Right ventricle myocardium inferior (tissue), 1 donor: ENCODE measurements around the gene C10orf71. TPM values are rescaled to one million over a fixed set of nuclear protein-coding genes. Genes with fewer than 3 reads are reported as not detected.

Experiments used
- ATAC-seq: fragments of 200-7000 bp; cut with Tn5 transposase; one replicate; pipeline ENCODE4 v1.9.1; 2020; ENCODE audit warnings: mild to moderate bottlenecking, moderate library complexity
- DNase-seq: peaks from one replicate; pipeline ENCODE4 v3.0.0; 2021; ENCODE audit errors: missing footprints
- intact Hi-C: fragments of 100-400 bp; cut with DNase I; formaldehyde crosslinking; loops from one replicate; pipeline ENCODE4 v1.11.0; 2022
- total RNA-seq: library from RNA; stranded (reverse); fragmentation: NEBNext Ultra II Directional; extraction: Animal tissue kit (Norgen Biotek cat#: 25700); gene quantifications from one replicate; pipeline ENCODE4 v1.2.1, GENCODE V29; 2021
- donor health status: DM: no; HTN: yes; CAD: no; lungs with severe emphysema.

The C10orf71 gene
- total RNA-seq, 1 donor from 2014 or later, result 108 TPM

GRCh38 chr10:49347342-49347741 is 48.4 kb downstream of the C10orf71 start:
- DNase-seq (no peak), ATAC-seq (no peak)
- intact Hi-C loops, result no loop called here

GRCh38 chr10:49347827-49348226 is 48.9 kb downstream of the C10orf71 start:
- intact Hi-C loops, result no loop called here
- ATAC-seq (no peak), DNase-seq (no peak)

- no peak for ATAC-seq
- DNase-seq, result no peak
- intact Hi-C loops, result no loop called here
Observed at GRCh38 chr10:49348593-49348992, 49.6 kb downstream of the C10orf71 start.

GRCh38 chr10:49349390-49349789 is 50.4 kb downstream of the C10orf71 start:
- no peak for ATAC-seq
- intact Hi-C loops, result no loop called here
- DNase-seq, result no peak

GRCh38 chr10:49350138-49350537 is 51.2 kb downstream of the C10orf71 start:
- no peak for DNase-seq
- intact Hi-C loops, result no loop called here
- no peak for ATAC-seq

GRCh38 chr10:49350846-49351532 is 52.0 kb downstream of the C10orf71 start:
- ATAC-seq, result no peak
- no peak for DNase-seq

GRCh38 chr10:49351669-49352068 is 52.7 kb downstream of the C10orf71 start:
- no peak for ATAC-seq
- intact Hi-C loops, result no loop called here

More at GRCh38 chr10:49350846-49351532, 52.0 kb downstream of the C10orf71 start:
- intact Hi-C loops, result no loop called here

GRCh38 chr10:49352323-49352722 is 53.4 kb downstream of the C10orf71 start:
- ATAC-seq (no peak), DNase-seq (no peak)

More at GRCh38 chr10:49351669-49352068, 52.7 kb downstream of the C10orf71 start:
- DNase-seq, result no peak

GRCh38 chr10:49353026-49353894 is 54.3 kb downstream of the C10orf71 start:
- ATAC-seq (no peak), DNase-seq (no peak)
- intact Hi-C loops, result no loop called here

More at GRCh38 chr10:49352323-49352722, 53.4 kb downstream of the C10orf71 start:
- intact Hi-C loops, result no loop called here

- intact Hi-C loops, result no loop called here
- ATAC-seq (no peak), DNase-seq (no peak)
Observed at GRCh38 chr10:49353895-49354566, 55.1 kb downstream of the C10orf71 start.

GRCh38 chr10:49354593-49354992 is 55.6 kb downstream of the C10orf71 start:
- intact Hi-C loops, result no loop called here
- DNase-seq (no peak), ATAC-seq (no peak)

GRCh38 chr10:49355221-49355620 is 56.3 kb downstream of the C10orf71 start:
- DNase-seq (no peak), ATAC-seq (no peak)
- intact Hi-C loops, result no loop called here

- intact Hi-C loops, result no loop called here
- DNase-seq (no peak), ATAC-seq (no peak)
Observed at GRCh38 chr10:49356181-49356580, 57.2 kb downstream of the C10orf71 start.

- DNase-seq (no peak), ATAC-seq (no peak)
- intact Hi-C loops, result no loop called here
Observed at GRCh38 chr10:49356944-49357343, 58.0 kb downstream of the C10orf71 start.

- DNase-seq (no peak), ATAC-seq (no peak)
- intact Hi-C loops, result no loop called here
Observed at GRCh38 chr10:49357910-49358309, 58.9 kb downstream of the C10orf71 start.

- ATAC-seq (peak; percentile 54), DNase-seq (no peak)
- intact Hi-C loops, result loop anchor here (5.0 kb wide), 2 partner anchors 57 to 142 kb away; no protein-coding TSS in a partner anchor
Observed at GRCh38 chr10:49359349-49360270, 60.6 kb downstream of the C10orf71 start.

- peak; percentile 86 for ATAC-seq
- intact Hi-C loops, result loop anchor here (5.0 kb wide), 2 partner anchors 58 to 143 kb away; no protein-coding TSS in a partner anchor
- no peak for DNase-seq
Observed at GRCh38 chr10:49360271-49361177, 61.6 kb downstream of the C10orf71 start.
